Hematopoietic multipotent progenitor cell treated with erythropoietin and hydrocortisone succinate and interleukin-3 and kit ligand, for 4 days (in vitro differentiated cells): Measurements from ENCODE around the gene CMC1.
"Not testable (repeated sequence)": the region's sequence is repeated elsewhere in the genome, so short reads cannot be mapped to it uniquely, and the experiment has no call there.

Experiments used
- DNase-seq: peaks from one replicate; pipeline ENCODE4 v3.0.0-alpha.2; 2015

CMC1 gene

DNA sequence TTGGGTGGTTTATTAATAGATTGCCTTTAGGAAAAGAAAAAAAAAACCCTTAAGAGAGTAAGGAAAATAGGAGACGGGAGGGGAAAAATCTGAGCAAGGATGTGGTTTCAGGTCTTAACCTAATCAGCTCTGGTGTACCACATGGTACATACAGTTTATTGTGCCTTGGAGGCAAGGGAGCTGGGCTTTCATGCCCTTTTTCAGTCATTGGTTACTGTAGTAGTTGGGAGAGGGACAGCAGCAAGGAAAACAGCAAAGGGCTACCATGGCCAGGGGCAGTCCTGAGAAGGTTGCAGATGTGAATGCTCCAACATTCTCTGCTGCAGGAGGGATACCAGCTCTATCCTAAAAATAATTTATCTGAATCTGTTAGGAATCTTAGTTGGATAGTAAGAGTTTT lies 5.9 kb downstream of the CMC1 start:
- no peak for DNase-seq

DNA sequence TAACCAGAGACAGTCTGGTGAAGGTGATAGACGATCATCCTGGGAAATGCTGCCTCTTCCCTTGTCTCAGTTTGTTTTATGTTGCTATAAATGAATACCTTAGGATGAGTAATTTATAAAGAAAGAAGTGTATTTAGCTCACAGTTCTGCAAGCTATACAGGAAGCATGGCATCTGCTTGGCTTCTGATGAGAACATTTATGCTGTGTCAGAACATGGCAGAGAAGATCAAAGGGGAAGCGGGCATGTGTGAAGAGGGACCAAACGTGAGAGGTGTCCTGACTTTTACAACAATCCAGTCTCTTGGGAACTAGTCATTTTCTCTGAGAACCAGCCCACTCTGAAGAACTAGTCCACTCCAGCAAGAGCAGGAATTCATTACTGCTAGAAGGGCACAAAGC lies 9.6 kb downstream of the CMC1 start:
- peak; percentile 27 for DNase-seq

DNA sequence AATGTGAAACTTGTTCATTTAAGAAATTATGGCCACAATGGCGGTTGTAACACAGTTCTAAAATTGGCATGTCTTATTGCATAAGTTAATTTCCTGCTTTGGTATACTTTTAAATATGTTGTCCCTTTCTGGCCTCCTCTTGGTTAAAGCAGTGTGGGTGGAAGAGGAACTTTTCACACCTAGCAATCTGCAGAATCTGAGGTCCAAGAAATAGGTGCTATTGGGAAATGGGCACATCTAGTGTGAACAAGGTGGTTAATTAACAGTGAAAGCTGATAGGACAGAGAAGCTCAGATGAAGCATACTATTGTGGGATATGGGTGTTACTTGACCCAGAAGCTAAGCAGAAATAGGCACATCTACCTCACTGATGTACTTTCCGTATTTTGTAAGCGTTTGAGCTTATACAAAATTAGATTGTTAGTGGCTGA lies 10.6 kb downstream of the CMC1 start:
- DNase-seq, result peak; percentile 28

DNA sequence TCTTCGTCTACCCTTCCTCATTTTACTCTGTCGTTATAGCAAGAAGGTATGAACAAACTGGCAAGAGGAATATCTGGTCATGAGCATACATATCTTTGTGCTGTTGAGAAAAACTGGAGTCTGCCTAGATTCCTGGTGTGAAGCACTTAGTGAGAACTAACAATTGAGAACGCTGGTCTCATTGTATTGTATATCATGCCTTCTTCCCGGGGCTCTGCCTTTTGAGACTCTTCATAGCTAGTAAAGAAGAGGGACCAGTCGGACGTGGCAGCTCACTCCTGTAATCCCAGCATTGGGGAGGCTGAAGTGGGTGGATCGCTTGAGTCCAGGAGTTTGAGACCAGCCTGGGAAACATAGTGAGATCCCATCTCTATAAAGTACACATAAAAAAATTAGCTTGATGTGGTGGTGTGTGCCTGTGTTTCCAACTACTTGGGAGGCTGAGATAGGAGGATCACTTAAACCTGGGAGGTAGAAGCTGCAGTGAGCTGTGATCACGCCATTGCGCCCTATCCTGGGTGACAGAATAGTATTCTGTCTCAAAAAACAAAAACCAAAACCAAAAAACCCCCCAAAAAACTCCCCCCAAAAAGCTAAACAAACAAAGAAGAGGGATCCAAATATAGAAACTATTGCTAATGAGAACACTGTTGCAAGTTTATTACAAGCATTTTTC lies 11.8 kb downstream of the CMC1 start:
- no peak for DNase-seq

DNA sequence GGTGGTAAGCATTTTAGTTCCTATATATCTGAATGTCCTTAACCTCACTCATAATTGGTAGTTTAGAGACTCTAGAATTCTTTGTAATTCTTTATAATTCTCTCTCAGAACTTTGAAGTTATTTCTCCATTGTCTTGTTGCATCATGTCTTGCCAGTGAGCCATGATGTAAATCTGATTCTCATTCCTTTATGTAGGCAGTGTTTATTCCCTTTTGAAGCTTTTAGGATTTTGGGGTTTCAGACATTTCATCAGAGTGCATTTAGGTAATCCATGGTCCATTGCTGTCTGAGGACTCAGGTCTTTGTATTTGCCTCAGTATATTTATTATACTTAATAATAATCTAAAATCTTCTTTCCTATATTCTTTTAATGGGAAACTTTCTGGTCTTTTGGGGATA lies 20.6 kb downstream of the CMC1 start:
- no peak for DNase-seq

DNA sequence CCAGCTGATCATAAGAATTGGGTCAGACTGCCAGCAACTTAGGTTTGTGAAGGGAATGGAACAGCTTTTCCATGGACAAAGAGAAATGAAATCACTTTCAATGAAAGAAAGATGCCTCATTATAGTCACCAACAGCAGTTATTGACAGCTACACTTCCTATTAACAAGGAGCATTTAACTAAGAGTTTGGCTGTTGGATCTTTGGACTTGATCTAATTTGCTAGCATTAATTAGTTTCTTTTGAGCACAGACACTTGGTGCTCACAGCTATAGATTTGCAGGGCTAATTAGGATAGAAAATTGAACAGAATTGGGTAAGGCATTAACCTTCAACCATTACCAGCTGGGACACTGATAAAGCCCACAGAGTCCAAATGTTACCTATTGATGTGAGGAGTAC lies 24.2 kb downstream of the CMC1 start:
- DNase-seq, result no peak

DNA sequence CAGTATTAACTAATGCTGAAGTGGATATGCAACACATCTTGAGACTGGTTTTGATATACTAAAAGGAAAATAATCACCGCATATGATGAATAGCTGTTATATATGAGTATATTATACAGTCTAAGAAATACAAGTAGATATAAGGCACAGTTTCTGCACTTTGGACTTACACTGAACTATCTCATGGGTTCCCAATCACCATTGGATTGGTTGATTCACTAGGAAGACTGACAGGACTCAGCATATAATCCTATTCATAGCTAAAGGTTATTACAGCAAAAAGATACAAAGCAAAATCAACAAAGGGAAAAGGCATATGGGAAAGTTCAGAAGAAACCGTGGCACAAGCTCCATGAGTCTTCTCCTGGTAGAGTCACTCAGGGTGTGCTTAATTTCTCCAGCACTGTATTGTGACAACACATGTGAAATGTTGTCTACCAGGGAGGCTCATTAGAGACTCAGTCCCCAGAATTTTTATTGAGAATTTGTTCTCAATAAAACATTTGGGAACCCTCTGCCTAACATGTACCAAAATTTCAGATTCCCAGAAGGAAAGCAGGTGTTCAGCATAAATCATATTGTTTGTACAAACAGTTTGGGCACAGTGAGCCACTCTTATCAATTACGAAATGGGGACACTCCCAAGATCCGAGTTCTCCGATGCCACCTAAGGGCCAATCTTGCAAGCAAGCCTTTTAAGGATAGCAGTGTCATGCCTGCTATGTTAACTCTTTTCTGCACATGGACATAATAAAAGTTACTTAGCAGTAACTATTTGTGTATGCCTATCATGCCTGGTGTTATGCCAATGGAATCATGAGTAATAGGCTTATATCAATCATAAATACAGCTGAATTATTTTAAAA lies 26.8 kb downstream of the CMC1 start:
- DNase-seq, result no peak

DNA sequence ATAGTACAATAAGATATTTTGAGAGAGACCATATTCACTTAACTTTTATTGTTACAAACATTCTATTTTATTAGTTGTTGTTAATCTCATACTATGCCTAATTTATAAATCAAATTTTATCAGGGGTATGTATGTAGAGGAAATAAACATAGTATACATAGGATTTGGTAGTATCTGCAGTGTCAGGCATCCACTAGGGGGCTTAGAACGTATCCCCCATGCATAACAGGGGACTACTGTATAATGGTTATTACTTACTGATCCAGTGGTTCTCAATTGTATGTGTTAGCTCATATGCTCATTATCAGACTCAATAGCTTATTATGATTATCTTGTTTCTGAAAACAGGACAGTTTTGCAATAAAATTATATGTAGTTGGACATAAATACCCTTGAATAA lies 27.6 kb downstream of the CMC1 start:
- peak; percentile 39 for DNase-seq

DNA sequence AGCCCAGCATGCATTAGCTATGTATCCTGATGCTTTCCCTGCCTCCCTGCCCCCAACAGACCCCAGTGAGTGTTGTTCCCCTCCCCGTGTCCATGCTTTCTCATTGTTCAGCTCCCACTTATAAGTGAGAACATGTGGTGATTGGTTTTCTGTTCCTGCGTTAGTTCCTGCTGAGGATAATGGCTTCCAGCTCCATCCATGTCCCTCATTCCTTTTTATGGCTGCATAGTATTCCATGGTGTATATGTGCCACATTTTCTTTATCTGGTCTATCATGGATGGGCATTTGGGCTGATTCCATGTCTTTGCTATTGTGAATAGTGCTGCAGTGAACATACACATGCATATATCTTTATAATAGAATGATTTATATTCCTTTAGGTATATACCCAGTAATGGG lies 28.5 kb downstream of the CMC1 start:
- DNase-seq, result not testable (repeated sequence)

DNA sequence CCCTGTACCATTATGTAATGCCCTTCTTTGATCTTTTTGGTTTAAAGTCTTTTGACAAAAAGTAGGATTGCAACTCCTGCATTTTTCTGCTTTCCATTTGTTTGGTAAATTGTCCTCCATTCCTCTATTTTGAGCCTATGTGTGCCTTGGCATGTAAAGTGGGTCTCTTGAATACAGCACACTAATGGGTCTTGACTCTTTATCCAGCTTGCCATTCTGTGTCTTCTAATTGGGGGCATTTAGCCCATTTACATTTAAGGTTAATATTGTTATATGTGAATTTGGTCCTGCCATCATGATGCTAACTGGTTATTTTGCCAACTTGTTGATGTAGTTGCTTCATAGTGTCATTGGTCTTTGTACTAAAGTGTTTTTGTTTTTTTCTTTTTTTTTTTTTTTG lies 32.4 kb downstream of the CMC1 start:
- DNase-seq, result no peak

DNA sequence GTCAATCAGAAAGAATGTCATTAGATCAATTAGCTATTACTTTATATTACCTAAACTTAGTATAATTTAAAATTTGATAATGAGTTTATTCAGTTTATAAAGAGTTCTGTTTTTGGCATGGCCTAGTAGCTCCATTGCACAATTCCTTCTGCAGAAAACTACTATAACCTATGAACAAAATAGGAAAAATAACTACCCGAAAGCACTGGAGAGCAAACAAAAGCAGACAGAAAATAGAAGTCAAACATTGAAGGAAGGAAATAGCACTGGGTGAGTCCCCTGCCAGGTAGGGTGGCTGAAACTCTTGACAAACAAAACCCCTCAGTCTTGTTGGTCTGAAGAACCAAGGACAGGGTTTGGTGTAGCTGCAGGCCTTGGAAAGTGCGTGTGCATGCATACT lies 37.5 kb downstream of the CMC1 start:
- no peak for DNase-seq

DNA sequence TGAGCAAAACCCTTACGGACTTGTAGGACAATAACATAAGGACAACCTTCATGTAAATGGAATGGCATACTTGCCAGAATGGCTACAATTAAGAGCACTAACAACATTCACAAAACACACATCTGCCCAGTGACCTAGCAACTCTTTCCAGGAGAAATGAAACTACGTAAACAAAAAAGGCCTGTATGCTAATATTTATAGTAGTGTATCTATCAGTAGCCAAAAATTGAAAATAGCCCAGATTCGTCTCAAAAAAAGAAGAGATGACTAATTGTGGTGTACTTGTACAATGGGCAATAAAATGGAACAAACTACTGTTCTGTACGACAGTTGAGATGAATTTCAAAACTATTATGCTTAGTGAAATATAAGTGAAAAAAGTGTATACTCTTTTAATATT lies 38.4 kb downstream of the CMC1 start:
- DNase-seq, result no peak

DNA sequence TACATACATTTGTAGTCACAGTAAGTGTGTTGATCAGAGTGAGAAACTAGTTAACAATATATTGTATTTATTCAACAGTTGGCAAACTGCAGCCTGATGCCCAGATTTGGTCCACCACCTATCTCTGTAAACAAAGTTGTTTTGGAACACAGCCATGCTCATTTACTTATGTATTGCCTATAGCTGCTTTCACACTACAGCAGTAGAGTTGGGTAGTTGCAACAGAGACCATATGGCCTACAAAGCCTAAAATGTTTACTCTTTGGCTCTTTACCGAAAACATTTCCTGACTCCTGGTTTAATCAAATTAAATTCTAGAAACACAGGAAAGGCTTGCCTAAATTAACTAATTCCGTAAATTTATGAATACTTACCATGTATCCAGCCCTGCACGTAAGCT lies 39.4 kb downstream of the CMC1 start:
- DNase-seq, result no peak

DNA sequence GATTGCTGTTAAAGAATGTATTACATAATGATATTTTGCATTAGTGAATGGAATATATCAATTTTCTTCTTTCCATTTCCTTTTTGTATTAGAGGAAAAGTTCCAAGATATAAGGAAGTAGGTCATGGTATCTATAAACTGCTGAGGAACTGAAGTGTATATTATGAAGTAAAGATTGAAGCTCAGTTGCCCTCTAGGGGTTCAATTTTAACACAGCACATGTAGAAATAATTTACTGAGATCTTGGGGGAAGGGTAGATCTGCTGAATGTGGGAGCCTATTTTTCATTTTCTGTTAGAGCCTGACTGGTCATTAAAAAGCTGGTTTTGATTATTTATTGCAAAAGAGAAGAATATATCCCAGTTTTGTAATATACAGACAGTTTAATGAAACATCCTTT lies 45.2 kb downstream of the CMC1 start:
- DNase-seq, result peak; percentile 77

DNA sequence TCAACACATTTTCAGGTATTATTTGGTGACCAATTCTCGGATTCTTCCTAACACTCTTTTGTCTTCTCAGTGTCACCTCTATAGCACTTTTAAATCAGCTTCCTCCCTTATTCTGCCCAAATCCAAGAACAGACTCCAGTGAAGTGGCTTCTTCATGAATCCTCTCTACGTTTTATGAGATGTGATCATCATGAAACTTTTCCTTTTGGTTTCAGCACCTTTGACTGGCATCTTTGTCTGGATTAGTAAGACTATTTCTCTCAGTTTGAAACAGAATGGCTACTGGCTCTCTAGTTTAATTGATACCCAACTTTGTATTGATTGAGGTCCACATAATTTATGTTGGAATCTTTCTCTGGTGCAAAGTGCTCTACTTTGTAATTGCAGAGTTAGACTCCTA lies 45.6 kb downstream of the CMC1 start:
- no peak for DNase-seq

DNA sequence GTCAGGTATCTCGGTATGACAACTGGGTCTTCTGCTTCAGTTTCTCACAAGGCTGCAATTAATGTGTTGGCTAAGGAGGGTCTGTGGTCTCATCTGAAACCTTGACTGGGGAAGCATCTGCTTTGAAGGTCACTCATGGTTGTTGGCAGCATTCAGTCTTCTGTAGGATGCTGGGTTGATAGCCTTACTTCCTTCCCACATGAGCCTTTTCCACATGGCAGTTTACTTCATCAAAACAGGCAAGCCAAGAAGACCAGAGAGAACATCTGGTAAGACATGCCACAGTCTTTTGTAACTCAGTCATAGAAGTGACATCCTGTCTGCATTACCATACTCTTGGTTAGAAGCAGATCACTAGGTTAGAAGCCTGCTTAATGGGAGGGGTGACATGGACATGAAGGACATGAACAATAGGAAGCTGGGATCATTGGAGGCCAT lies 49.5 kb downstream of the CMC1 start:
- no peak for DNase-seq

DNA sequence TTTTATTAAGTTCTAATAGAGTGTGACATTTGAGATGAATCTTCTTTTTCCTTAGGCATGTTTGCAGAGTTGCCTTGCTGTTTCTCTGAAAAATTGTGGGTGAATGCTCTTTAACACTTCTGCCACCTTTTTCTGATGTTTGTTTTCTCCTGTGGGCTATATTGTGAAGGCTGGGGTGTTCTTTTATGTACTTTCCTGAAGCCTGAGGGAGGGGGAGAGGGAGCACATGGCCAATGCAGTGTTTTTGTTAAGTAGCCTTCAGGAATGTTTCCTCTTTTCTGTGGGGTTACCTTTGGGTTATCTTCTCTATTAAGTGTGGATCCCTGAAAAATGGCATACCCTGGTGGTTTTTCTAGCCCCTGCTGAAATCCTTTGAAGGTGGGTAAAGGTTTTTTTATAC lies 50.2 kb downstream of the CMC1 start:
- no peak for DNase-seq

DNA sequence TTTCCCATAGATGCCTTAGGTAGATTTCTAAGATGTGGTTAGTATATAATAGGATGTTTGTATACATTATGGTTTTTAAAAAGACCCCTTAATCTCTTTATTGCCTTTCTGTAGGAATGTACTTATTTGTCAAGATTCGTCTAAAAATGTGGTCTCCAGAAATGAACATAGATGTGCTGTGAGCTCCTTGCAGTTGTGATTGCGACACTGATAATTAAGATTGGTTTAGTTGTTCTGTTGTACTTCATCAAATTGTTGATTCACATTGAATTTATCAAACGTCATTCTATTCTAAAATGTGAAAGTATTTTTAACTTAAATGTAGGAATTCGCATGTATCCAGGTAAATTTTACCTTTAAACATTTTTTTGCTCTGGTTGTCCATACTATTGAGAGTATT lies 51.2 kb downstream of the CMC1 start:
- no peak for DNase-seq

DNA sequence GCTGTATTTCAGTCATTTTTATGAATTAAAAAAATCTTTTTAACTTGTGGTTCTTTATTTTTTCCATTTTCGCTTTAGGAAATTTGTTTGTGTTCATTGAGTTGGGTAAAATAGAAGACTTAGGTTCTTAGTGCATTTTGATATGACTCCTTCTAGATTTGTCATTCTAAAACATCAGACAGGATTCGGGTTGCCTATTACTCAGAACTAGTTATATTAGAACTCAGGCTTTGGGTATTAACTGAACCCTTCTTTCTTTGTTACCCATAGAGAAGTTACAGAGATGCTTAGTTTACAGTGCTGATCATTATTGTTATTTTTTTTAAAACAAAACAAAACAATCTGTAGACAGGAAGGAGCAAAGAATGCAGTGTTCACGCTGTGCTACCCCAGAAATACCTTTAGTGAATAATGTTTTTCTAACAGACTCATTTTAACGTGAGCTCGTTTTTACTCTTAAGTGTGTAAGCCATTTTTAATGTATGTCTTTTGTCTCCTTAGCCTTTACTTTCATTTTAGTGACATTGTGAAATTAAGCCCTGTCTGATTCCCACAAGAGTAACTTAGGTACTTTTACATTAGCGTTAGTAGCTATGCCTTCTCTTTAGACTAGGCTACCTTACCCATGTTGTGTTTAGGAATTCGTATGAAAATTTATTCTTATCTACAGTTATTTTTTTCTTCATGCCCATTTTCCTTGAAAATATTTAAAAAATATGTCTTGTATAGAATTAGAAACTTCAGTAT lies 53.4 kb downstream of the CMC1 start:
- DNase-seq, result no peak

DNA sequence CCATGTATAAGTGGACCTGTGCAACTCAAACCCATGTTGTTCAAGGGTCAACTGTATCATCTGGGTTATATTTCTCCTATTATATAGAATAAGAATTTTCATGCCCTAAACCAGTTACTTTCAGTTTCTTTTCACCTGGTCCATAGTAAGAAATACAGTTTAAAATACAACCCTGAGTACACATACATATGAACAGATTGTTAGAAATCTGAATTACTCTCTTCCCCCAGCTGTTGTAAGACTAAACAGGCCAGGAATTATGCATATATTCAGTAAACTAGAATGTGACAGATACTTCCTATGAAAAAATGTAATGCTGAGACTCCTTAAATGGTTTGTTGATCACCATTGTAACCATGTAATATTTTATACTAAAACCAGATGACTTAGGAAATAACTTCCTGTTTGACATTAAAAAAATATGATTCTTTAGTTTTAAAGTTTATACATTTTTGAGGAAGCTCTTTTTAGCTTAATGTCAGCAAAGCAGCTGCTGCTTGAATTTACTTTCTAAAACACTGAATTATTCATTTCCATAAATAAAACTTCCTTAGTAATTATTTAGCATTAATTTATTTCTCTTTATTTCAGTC lies 54.6 kb downstream of the CMC1 start:
- peak; percentile 9 for DNase-seq

DNA sequence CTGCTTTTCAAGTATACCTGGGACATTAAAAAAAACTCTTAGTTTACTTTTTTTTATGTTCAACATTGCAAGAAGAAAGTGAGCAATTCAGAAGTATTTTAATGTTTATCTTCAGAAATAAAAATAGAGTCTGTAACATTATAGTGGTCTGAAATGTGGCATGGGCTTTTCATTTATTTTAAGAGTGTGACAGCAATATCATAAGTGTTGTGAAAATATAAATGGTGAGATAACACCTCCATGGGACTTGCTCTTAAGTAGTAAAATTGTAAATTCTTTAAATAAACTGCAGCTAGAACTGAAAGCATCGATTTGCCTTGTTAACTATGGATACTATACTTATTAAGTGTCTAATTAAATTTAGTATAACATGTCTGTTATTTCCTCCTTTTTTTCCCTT lies 58.3 kb downstream of the CMC1 start:
- no peak for DNase-seq

DNA sequence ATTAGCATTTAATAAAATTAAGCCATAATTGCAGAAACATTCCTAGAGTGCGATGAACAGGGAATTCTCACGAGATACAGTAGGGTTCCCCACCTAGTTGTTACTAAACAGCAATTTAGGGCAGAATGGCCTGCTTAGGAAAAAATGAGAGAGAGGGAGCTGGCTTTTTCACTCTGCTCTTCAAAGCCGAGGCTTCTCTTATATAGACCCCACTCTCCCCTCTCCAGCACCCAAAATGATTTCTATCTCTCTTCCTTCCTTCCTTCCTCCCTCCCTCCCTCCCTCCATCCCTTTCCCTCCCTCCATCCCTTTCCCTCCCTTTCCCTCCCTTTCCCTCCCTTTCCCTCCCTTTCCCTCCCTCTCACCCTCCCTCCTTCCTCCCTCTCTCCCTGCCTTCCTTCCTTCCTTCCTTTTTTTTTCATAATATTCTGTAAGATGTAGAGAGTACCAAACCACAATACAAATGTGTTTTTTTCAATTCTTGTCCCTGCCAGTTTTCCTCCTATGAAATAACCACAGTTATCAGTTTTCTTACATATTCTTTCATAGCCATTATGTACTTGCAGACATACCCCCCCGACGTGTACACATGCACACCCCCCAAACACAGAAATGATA lies 59.0 kb downstream of the CMC1 start:
- DNase-seq, result no peak

DNA sequence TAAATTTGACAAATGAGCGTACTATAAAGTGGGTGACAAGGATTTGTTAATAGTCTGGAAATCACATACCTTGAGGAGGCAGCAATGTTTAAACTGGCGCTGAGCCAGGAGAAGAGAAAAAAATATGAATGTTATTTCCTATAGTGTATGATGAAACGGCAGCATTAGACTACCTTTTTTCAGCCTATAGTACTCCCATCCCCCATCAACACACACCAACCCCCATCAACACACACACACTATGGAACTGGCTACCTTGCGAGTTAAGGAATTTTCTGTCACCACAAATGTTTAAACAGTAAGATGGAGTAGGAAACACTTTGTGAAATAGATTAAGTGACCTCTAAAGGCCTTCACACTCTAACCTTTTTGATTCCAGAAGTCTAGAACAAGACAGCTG lies 60.3 kb downstream of the CMC1 start:
- no peak for DNase-seq
